ENCODE results near the gene CACNA2D1. TPM values are rescaled to one million over a fixed set of nuclear protein-coding genes. Genes with fewer than 3 reads are reported as not detected.

Gene CACNA2D1
- total and polyA plus RNA-seq, 4 donors, result 1.1 to 33.4 (median 6.5) TPM

DNA sequence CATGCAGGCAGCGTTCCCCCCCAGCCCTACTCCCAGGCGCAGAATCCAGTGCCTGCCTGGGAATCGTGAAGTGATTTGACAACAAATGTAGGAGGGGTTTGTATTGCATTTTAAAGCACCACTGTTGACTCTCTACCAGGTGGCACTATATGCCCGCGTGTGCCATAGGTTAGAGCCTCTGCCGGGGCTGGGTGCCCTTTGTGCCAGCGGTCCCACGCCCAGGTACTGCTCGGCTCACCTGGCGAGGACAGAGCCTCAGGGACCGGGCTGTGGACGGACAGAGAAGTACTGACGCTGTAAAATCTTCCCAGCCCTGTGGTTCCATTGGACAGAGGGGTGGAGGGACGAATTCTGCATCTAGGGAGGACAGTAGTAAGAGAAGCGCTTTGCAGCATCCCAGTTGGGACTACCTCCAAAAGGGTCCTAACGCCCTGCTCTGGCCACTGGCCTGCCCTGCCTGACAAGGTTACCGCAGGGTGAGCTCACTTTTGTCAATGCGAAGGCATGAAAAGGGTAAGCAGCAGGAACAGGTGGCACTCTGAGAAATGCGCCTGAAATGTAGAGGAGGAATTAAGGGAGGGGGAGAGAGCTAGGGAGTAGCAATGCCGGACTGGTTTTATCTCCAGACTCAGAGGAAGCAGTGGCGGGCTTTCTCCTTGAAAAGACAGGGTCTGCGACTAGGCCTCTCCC is 788 bp upstream of the CACNA2D1 start:
- Histone ChIP-seq H3K36me3 (ENCODE audit: control insufficient read depth in 4 of 4, insufficient read depth in 4 of 4, low read length in 4 of 4) (no peaks in the 10 kb centered on the region), H3K4me1 (ENCODE audit: control insufficient read depth in 5 of 5, insufficient read depth in 5 of 5, low read length in 5 of 5) (peaks cover 0 to 29% (median 0%) of the 10 kb centered on the region in 5 donors), H3K27ac (ENCODE audit: low read depth in 1 of 2, low read length in 1 of 2) (peak overlapping the region in 1 of 2 donors; percentile 70), H3K27me3 (ENCODE audit: control insufficient read depth in 3 of 3, insufficient read depth in 3 of 3, low read length in 2 of 3) (peaks cover 0 to 11% (median 3%) of the 10 kb centered on the region in 3 donors), H3K4me3 (peak overlapping the region; percentile 4), H3K9me3 (ENCODE audit: control insufficient read depth in 4 of 4, insufficient read depth in 3 of 4, low read length in 3 of 4) (no peaks in the 10 kb centered on the region), H3K9ac (ENCODE audit: insufficient read depth in 1 of 2, low read length in 2 of 2) (peak overlapping the region; percentile 31 to 88)
- 31 to 36% methylated on average over 22 of the region's 22 CpGs for WGBS, 2 donors
- DNase-seq (peak in 1 of 3 donors; percentile 15), ATAC-seq (ENCODE audit: insufficient read depth, low FRiP score) (peak; percentile 66)
- TF ChIP-seq, protein P1, sequence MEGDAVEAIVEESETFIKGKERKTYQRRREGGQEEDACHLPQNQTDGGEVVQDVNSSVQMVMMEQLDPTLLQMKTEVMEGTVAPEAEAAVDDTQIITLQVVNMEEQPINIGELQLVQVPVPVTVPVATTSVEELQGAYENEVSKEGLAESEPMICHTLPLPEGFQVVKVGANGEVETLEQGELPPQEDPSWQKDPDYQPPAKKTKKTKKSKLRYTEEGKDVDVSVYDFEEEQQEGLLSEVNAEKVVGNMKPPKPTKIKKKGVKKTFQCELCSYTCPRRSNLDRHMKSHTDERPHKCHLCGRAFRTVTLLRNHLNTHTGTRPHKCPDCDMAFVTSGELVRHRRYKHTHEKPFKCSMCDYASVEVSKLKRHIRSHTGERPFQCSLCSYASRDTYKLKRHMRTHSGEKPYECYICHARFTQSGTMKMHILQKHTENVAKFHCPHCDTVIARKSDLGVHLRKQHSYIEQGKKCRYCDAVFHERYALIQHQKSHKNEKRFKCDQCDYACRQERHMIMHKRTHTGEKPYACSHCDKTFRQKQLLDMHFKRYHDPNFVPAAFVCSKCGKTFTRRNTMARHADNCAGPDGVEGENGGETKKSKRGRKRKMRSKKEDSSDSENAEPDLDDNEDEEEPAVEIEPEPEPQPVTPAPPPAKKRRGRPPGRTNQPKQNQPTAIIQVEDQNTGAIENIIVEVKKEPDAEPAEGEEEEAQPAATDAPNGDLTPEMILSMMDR (IDR thresholded peaks at IDR 0.05; ENCODE audit: control extremely low read depth, extremely low read depth), result no peak

DNA sequence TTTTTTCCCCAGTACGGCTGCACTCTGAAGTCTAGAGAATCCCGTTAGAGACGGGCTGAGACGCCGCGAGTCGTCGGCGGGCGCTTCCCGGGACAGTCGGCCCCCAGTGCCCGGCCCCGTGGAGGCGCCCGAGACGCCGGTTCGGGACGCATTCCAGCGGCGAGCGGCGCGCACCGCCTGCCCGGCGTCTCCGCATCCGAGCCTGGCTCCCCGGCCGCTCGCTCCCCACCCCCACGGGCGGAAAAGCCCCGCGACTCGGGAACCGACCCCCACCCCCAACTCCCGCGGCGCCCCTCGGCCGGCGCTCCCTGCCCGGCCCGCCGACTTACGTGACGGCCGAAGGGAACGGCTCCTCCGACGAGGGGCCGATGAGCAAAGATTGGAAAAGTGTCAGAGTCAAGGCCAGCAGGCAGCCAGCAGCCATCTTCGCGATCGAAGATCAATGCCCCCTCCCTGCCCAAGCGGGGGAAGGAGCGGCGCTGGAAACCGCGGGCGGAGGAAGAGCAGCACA is 486 bp downstream of the CACNA2D1 start:
- Histone ChIP-seq H3K27me3 (ENCODE audit: control insufficient read depth in 3 of 3, insufficient read depth in 3 of 3, low read length in 2 of 3) (peaks cover 0 to 11% (median 3%) of the 10 kb centered on the region in 3 donors), H3K4me1 (ENCODE audit: control insufficient read depth in 5 of 5, insufficient read depth in 5 of 5, low read length in 5 of 5) (peaks cover 0 to 29% (median 0%) of the 10 kb centered on the region in 5 donors), H3K36me3 (ENCODE audit: control insufficient read depth in 4 of 4, insufficient read depth in 4 of 4, low read length in 4 of 4) (no peaks in the 10 kb centered on the region), H3K9ac (ENCODE audit: insufficient read depth in 1 of 2, low read length in 2 of 2) (peak overlapping the region in 1 of 2 donors; percentile 8), H3K27ac (ENCODE audit: low read depth in 1 of 2, low read length in 1 of 2) (peak overlapping the region; percentile 74 to 99), H3K9me3 (ENCODE audit: control insufficient read depth in 4 of 4, insufficient read depth in 3 of 4, low read length in 3 of 4) (no peaks in the 10 kb centered on the region), H3K4me3 (peak overlapping the region; percentile 63)
- TF ChIP-seq, protein P1 (IDR thresholded peaks at IDR 0.05; ENCODE audit: control extremely low read depth, extremely low read depth), result no peak
- 0 to 1% methylated on average over 51 to 64 of the region's 64 CpGs for WGBS, 2 donors
- DNase-seq, result peak in 2 of 3 donors; percentile 66 to 75
- peak; percentile 25 for ATAC-seq (ENCODE audit: insufficient read depth, low FRiP score)

DNA sequence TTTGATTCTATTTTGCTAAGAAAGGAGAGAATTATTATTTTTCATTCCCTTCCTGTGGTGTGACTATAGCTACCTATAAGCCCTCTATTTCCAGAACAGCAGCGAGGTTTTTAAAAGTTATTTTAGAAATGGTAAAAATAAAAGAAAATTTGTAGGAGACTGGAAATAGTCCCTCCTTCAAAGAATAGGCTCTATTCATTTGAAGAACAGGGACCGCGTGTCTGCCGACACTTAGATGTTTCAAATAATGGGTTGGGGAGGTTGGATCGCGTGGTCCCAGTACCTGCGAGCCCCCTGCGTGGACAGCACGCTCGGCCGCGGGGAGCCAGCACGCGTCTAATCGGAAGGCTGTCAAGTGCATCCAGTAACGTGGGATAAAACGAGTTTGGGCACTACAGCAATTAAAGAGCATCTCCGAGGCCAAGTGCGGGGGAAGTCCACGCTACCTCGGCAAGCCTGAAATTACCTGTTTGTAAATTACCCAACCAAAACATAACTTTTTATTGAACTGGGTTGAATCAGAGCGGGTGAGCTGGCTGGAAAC is 1.0 kb downstream of the CACNA2D1 start:
- Histone ChIP-seq H3K27ac (ENCODE audit: low read depth in 1 of 2, low read length in 1 of 2) (peak overlapping the region; percentile 74 to 99), H3K36me3 (ENCODE audit: control insufficient read depth in 4 of 4, insufficient read depth in 4 of 4, low read length in 4 of 4) (no peaks in the 10 kb centered on the region), H3K4me1 (ENCODE audit: control insufficient read depth in 5 of 5, insufficient read depth in 5 of 5, low read length in 5 of 5) (peaks cover 0 to 29% (median 0%) of the 10 kb centered on the region in 5 donors), H3K4me3 (peak overlapping the region; percentile 63), H3K9ac (ENCODE audit: insufficient read depth in 1 of 2, low read length in 2 of 2) (peak overlapping the region in 1 of 2 donors; percentile 8), H3K27me3 (ENCODE audit: control insufficient read depth in 3 of 3, insufficient read depth in 3 of 3, low read length in 2 of 3) (peaks cover 0 to 11% (median 3%) of the 10 kb centered on the region in 3 donors), H3K9me3 (ENCODE audit: control insufficient read depth in 4 of 4, insufficient read depth in 3 of 4, low read length in 3 of 4) (no peaks in the 10 kb centered on the region)
- peak; percentile 2 for ATAC-seq (ENCODE audit: insufficient read depth, low FRiP score)
- WGBS, 2 donors, result 1 to 3% methylated on average over 22 of the region's 22 CpGs
- DNase-seq, result peak in 2 of 3 donors; percentile 36 to 49
- TF ChIP-seq, protein P1 (IDR thresholded peaks at IDR 0.05; ENCODE audit: control extremely low read depth, extremely low read depth), result no peak

Measured in lung (tissue), 12 donors.